T-cell (primary cell): Measurements from ENCODE around the gene B4GALNT1. TPM values are rescaled to one million over a fixed set of nuclear protein-coding genes. Genes with fewer than 3 reads are reported as not detected.

ENCODE experiments used
- ATAC-seq, 4 experiments: fragments of 200-7000 bp in 3 of 4; fragments of 150-1000 bp in 1 of 4; cut with Tn5 transposase; replicated peaks in 1 of 4; 1 replicate in 3 of 4; 2 replicates in 1 of 4; pipeline ENCODE4 v1.10.0; 2021; ENCODE audit warnings: moderate library complexity in 3 of 4, mild to moderate bottlenecking in 2 of 4, moderate number of reproducible peaks in 1 of 4
- CTCF ChIA-PET, 2 donors: fragments of 300-600 bp; sonication (Branson Sonifier 250); formaldehyde crosslinking; loops; one replicate each; lab custom pipeline; 2022; ENCODE audit warnings: antibody characterized with exemption in 2 of 2; lab: Charles Lee
- POLR2A ChIA-PET, 2 donors: fragments of 300-600 bp; sonication (Branson Sonifier 250); formaldehyde crosslinking; loops; one replicate each; lab custom pipeline; 2022; ENCODE audit warnings: antibody characterized with exemption in 2 of 2; lab: Charles Lee
- DNase-seq, 35 experiments: peaks; one replicate each; pipeline versions ENCODE4 v3.0.0 to v3.0.0-alpha.2; 2013 to 2023
- H3K27ac ChIP-seq: one replicate; pipeline ENCODE4 v1.5.1; 2013; ENCODE audit warnings: low read length
- H3K27me3 ChIP-seq, 2 experiments: replicated peaks in 1 of 2; 1 replicate in 1 of 2; 2 replicates in 1 of 2; pipeline versions ENCODE4 v1.6.1 to v1.7.0; 2013; ENCODE audit warnings: low read length in 1 of 2, mixed read lengths in 1 of 2; ENCODE audit not compliant: control insufficient read depth in 2 of 2, insufficient read depth in 2 of 2; ENCODE audit errors: extremely low read depth in 1 of 2
- H3K36me3 ChIP-seq, 2 donors: 1 replicate in 1 of 2; 2 replicates in 1 of 2; pipeline versions ENCODE4 v1.6.1 to v1.7.0; 2013; ENCODE audit warnings: low read length in 1 of 2; ENCODE audit not compliant: control insufficient read depth in 2 of 2, insufficient read depth in 1 of 2; ENCODE audit errors: extremely low read depth in 1 of 2
- H3K4me1 ChIP-seq, 2 experiments: 1 replicate in 1 of 2; 2 replicates in 1 of 2; pipeline versions ENCODE4 v1.6.1 to v1.7.0; 2013; ENCODE audit warnings: low read length in 2 of 2, mixed read lengths in 1 of 2; ENCODE audit not compliant: insufficient read depth in 2 of 2, control insufficient read depth in 1 of 2; ENCODE audit errors: extremely low read depth in 1 of 2
- H3K4me3 ChIP-seq, 2 donors: 1 replicate in 1 of 2; 2 replicates in 1 of 2; pipeline versions ENCODE4 v1.5.1 to v1.7.0; 2013; ENCODE audit warnings: mild to moderate bottlenecking in 2 of 2, low read length in 1 of 2, moderate library complexity in 1 of 2; ENCODE audit not compliant: control insufficient read depth in 1 of 2; ENCODE audit errors: extremely low read depth in 1 of 2
- H3K9me3 ChIP-seq: 2 replicates; pipeline ENCODE4 v1.7.0; 2013
- H3K27ac Mint-ChIP-seq, 2 donors: one replicate each; pipeline ENCODE4 v1.8.0; 2020 to 2021; ENCODE audit warnings: mild to moderate bottlenecking in 2 of 2, mixed read lengths in 2 of 2
- H3K27me3 Mint-ChIP-seq, 2 donors: one replicate each; pipeline ENCODE4 v1.8.0; 2021 to 2022; ENCODE audit warnings: mixed read lengths in 2 of 2
- H3K36me3 Mint-ChIP-seq: one replicate; pipeline ENCODE4 v1.8.0; 2021; ENCODE audit warnings: mixed read lengths
- H3K4me1 Mint-ChIP-seq, 3 donors: one replicate each; pipeline ENCODE4 v1.8.0; 2020 to 2022; ENCODE audit warnings: mixed read lengths in 3 of 3, mild to moderate bottlenecking in 1 of 3
- H3K4me3 Mint-ChIP-seq, 3 donors: one replicate each; pipeline ENCODE4 v1.8.0; 2020 to 2022; ENCODE audit warnings: mild to moderate bottlenecking in 3 of 3, mixed read lengths in 3 of 3, moderate library complexity in 3 of 3
- H3K9me3 Mint-ChIP-seq, 3 donors: one replicate each; pipeline ENCODE4 v1.8.0; 2020 to 2022; ENCODE audit warnings: mixed read lengths in 3 of 3
- WGBS: methylation state at CpG from one replicate; pipeline ENCODE4 v1.1.5; 2013; ENCODE audit warnings: missing lambda C conversion rate; ENCODE audit not compliant: insufficient coverage; 5-methylcytosine and 5-hydroxymethylcytosine counted together
- total RNA-seq, 35 experiments: library from RNA in 6 of 35; stranded (reverse) in 6 of 35; fragments of 120-200 nt in 1 of 35; gene quantifications; one replicate each; pipeline versions ENCODE4 v1.2.1 to v1.2.4 and lab custom pipeline; 2013 to 2026

The B4GALNT1 gene
- total RNA-seq, 5 donors from 2014 or later (not counting 1 experiment from before 2014, with no cell fraction given) = 0.16 to 0.54 (median 0.26) TPM; not detected in 2

DNA sequence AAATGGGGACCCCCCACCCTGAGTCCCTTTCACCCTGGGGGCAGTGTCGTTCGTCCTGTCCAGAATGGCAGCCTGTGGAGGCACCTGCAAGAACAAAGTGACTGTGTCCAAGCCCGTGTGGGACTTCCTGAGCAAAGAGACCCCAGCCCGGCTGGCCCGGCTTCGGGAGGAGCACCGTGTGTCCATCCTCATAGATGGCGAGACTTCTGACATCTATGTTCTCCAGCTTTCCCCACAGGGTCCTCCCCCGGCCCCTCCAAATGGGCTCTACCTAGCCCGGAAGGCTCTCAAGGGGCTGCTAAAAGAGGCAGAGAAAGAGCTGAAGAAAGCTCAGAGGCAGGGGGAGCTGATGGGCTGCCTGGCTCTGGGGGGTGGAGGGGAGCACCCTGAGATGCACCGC is 26.2 kb downstream of the B4GALNT1 start:
- ATAC-seq = no peak
- peaks cover 4 to 5% of the 10 kb centered on the region in 2 donors for H3K27me3 Mint-ChIP-seq
- POLR2A ChIA-PET = no interaction called here
- H3K4me1 ChIP-seq = peaks cover 18 to 44% of the 10 kb centered on the region in 2 experiments
- H3K4me1 Mint-ChIP-seq = peaks cover 34 to 50% (median 42%) of the 10 kb centered on the region in 3 donors
- CTCF ChIA-PET = interaction anchor here in 1 of 2 donors (0.5 kb wide), 1 partner anchor 152 kb away, joined by 4 read pairs; the partner anchor contains the start of gene INHBE
- no peak overlapping the region for H3K27ac ChIP-seq
- H3K36me3 Mint-ChIP-seq = peaks cover 5% of the 10 kb centered on the region
- H3K4me3 Mint-ChIP-seq = peak overlapping the region in 2 of 3 donors; percentile 28 to 45
- H3K27ac Mint-ChIP-seq = no peak overlapping the region
- H3K27me3 ChIP-seq = peaks cover 0 to 19% of the 10 kb centered on the region in 2 experiments
- H3K36me3 ChIP-seq = peaks cover 0 to 8% of the 10 kb centered on the region in 2 donors
- no peaks in the 10 kb centered on the region for H3K9me3 Mint-ChIP-seq
- no peaks in the 10 kb centered on the region for H3K9me3 ChIP-seq
- DNase-seq = no peak
- WGBS = 92% methylated on average over 8 of the region's 11 CpGs
- no peak overlapping the region for H3K4me3 ChIP-seq

DNA sequence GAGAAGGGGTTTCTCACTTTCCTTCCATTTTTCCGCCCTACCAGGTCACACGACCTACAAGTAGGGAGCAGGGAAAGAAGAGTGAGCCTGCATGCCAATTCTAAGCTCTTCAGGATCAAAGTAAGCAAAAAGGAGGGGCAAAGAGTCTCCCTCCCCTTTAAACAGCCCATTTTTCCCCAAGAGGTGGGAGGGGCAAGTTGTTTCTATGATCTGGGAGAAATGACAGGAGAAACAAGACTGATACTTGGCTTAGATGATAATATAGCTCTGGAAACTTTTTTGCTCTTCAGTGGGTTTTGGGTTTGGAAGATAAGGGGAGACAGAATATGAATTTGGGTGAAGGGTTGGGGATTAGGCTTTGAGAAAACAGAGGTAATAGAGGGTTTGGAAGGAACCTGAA is 26.6 kb downstream of the B4GALNT1 start:
- no peaks in the 10 kb centered on the region for H3K9me3 ChIP-seq
- H3K27ac ChIP-seq = no peak overlapping the region
- H3K36me3 ChIP-seq = peaks cover 0 to 12% of the 10 kb centered on the region in 2 donors
- WGBS = no CpG with 5 or more reads among the region's 2 CpGs
- peaks cover 4 to 5% of the 10 kb centered on the region in 2 donors for H3K27me3 Mint-ChIP-seq
- peaks cover 0 to 16% of the 10 kb centered on the region in 2 experiments for H3K27me3 ChIP-seq
- H3K4me1 ChIP-seq = peaks cover 18 to 41% of the 10 kb centered on the region in 2 experiments
- no peaks in the 10 kb centered on the region for H3K9me3 Mint-ChIP-seq
- ATAC-seq (no peak), DNase-seq (no peak)
- peak overlapping the region; percentile 45 to 82 (median 79) for H3K4me3 Mint-ChIP-seq
- peaks cover 9% of the 10 kb centered on the region for H3K36me3 Mint-ChIP-seq
- no peak overlapping the region for H3K27ac Mint-ChIP-seq
- peaks cover 34 to 50% (median 42%) of the 10 kb centered on the region in 3 donors for H3K4me1 Mint-ChIP-seq
- CTCF ChIA-PET = interaction anchor here in 1 of 2 donors (0.5 kb wide), 1 partner anchor 151 kb away, joined by 4 read pairs; the partner anchor contains the start of gene INHBE
- POLR2A ChIA-PET = no interaction called here
- H3K4me3 ChIP-seq = no peak overlapping the region

DNA sequence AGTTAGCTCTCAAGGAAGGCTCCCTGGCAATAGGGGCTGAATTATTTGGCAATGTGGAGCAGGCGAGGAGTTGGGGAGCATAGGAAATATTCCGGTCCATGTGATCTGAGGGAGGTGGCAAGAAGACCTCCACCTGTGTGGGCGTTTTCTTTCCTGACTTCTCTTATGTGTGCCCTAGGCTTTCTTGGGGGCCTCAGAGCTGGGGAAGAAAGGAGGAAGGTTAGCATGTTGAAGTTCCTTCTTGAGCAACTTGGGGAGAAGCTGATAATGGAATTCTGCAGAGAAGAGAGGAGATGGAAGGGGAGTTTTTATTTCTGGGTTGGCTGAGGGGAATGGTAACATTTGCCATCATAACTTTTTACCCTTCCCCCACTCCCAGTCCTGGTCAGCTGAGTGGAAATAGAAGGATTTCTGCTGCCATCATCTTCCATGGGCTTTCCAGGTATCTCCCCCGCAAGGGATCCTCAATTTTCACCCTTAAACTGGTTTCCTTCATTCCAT is 27.1 kb downstream of the B4GALNT1 start:
- Histone ChIP-seq H3K27me3 (peaks cover 0 to 12% of the 10 kb centered on the region in 2 experiments), H3K4me1 (peaks cover 16 to 36% of the 10 kb centered on the region in 2 experiments), H3K36me3 (peaks cover 0 to 17% of the 10 kb centered on the region in 2 donors), H3K9me3 (no peaks in the 10 kb centered on the region), H3K4me3 (no peak overlapping the region), H3K27ac (no peak overlapping the region)
- ATAC-seq = no peak
- Mint-ChIP-seq H3K36me3 (peaks cover 15% of the 10 kb centered on the region), H3K9me3 (no peaks in the 10 kb centered on the region), H3K27ac (peak overlapping the region; percentile 9 to 90), H3K4me3 (peak overlapping the region; percentile 79 to 82 (median 81)), H3K27me3 (peaks cover 4 to 5% of the 10 kb centered on the region in 2 donors), H3K4me1 (peaks cover 33 to 50% (median 41%) of the 10 kb centered on the region in 3 donors)
- DNase-seq = no peak
- CTCF ChIA-PET = interaction anchor here in 1 of 2 donors (1.0 kb wide), 1 partner anchor 22 kb away, joined by 3 read pairs; no protein-coding TSS in a partner anchor
- WGBS = 65% methylated on average over 2 of the region's 4 CpGs
- POLR2A ChIA-PET = no interaction called here

DNA sequence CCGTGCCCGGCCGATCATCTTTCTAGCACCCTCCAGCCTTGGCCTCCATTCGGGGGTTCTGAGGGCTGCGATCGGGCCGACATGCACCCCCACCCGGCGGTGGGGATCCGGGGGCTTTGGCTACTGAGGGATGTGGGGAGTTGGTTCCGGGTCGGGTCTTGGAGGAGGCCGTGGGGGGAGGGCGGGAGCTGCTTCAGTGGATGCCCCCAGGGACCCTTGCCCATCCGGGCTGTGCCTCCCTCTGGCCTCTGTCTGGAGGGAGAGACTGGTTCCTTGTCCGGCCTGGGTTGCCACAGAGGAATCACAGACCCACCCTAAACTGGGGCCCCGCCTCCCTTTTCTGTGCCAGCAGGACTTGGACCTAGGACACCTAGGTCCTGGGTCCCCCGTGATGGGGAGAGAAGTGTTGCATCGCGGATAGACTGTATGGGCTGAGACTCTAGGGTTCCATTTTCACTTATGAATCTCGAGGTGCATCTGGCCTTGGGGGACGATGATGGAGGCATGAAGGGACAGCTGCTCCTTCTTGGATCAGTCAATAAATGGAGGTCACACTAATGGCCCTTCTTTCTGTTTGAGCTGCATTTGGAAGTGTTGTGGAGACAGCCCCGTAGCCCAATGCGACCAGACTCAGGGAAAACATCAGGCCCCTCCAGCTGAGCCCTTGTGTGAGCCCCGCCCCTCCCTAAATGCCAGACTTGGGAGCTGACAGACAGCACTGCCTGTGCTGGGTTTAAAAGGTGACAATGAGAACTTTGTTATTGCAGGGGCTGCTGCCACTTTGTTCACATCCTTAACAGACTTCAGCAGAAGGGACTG is 27.8 kb downstream of the B4GALNT1 start:
- peak; percentile 22 to 57 (median 52) for ATAC-seq
- peak overlapping the region; percentile 43 for H3K27ac ChIP-seq
- H3K9me3 ChIP-seq = no peaks in the 10 kb centered on the region
- H3K36me3 Mint-ChIP-seq = peaks cover 17% of the 10 kb centered on the region
- H3K4me1 ChIP-seq = peaks cover 16 to 29% of the 10 kb centered on the region in 2 experiments
- ChIA-PET POLR2A (no interaction called here), CTCF (interaction anchor here (0.5 to 1.0 kb wide), 2 partner anchors 22 to 774 kb away, joined by 3 to 6 read pairs; no protein-coding TSS in a partner anchor)
- peaks cover 0 to 24% of the 10 kb centered on the region in 2 donors for H3K36me3 ChIP-seq
- H3K9me3 Mint-ChIP-seq = no peaks in the 10 kb centered on the region
- DNase-seq = peak in 2 of 35 experiments; percentile 6 to 21
- peaks cover under 1% of the 10 kb centered on the region in 2 donors for H3K27me3 Mint-ChIP-seq
- peaks cover 26 to 43% (median 34%) of the 10 kb centered on the region in 3 donors for H3K4me1 Mint-ChIP-seq
- WGBS = 43% methylated on average over 13 of the region's 25 CpGs
- peak overlapping the region; percentile 65 to 74 for H3K4me3 ChIP-seq
- H3K27ac Mint-ChIP-seq = peak overlapping the region; percentile 69 to 90
- H3K27me3 ChIP-seq = peaks cover 0 to 5% of the 10 kb centered on the region in 2 experiments
- H3K4me3 Mint-ChIP-seq = peak overlapping the region; percentile 79 to 82 (median 81)

DNA sequence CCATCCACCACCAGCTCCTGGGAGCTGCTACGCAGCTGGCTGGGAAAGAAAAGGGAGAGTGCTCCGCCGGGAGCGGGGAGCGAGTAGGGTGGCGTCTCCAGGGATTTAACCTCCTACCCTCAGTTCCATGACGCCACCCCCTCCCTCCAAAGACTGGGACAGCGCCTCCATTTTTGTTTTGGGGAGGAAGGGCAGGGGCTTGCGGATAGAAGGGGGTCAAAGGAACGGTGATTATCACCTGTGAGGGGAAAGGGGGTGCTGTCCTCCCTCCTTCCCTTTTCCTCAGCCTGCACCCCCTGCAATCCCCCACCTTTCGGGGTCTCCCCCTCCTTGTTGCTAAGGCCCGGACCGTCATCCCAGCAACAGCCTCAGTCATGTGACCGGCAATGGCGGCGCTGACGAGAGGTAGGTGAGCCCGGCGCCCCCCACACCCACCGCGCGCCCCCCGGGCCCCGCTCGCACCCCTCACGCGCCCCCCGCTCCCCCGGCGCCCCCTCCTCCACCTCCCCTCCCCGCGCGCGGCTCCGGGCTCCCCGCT is 28.5 kb downstream of the B4GALNT1 start, which contains the start of gene DTX3:
Gene DTX3 (plus strand): TSS at position 371 of the 538 bp plus-strand sequence. CDS start 1,694 bp downstream, outside the sequence.
- no peaks in the 10 kb centered on the region for H3K9me3 Mint-ChIP-seq
- Histone ChIP-seq H3K27me3 (no peaks in the 10 kb centered on the region), H3K36me3 (peaks cover 0 to 31% of the 10 kb centered on the region in 2 donors), H3K4me1 (peaks cover 16 to 27% of the 10 kb centered on the region in 2 experiments), H3K9me3 (no peaks in the 10 kb centered on the region), H3K4me3 (peak within 1 kb of the TSS; percentile 68 to 74), H3K27ac (peak within 1 kb of the TSS; percentile 51)
- ChIA-PET CTCF (interaction anchor here (0.5 to 0.6 kb wide), 2 partner anchors 318 to 774 kb away, joined by 3 to 6 read pairs; no protein-coding TSS in a partner anchor), POLR2A (no interaction called here)
- ATAC-seq (peak; percentile 44 to 74 (median 72)), DNase-seq (peak in 19 of 35 experiments; percentile 20 to 60 (median 36))
- H3K4me1 Mint-ChIP-seq = peaks cover 26 to 42% (median 34%) of the 10 kb centered on the region in 3 donors
- WGBS = no CpG with 5 or more reads among the region's 36 CpGs
- H3K27me3 Mint-ChIP-seq = no peaks in the 10 kb centered on the region
- peak within 1 kb of the TSS; percentile 79 to 82 (median 81) for H3K4me3 Mint-ChIP-seq
- H3K36me3 Mint-ChIP-seq = peaks cover 23% of the 10 kb centered on the region
- peak within 1 kb of the TSS; percentile 70 to 90 for H3K27ac Mint-ChIP-seq
